Medulla oblongata (tissue), 1 donor: Measurements from ENCODE around the gene ZBTB7A.
"Not testable (repeated sequence)": the region's sequence is repeated elsewhere in the genome, so short reads cannot be mapped to it uniquely, and the experiment has no call there.

ENCODE experiments used
- DNase-seq: peaks from one replicate; pipeline ENCODE4 v3.0.0-alpha.2; 2015; ENCODE audit errors: extremely low spot score

Gene ZBTB7A

GRCh38 chr19:4016486-4016885 lies 50.2 kb downstream of the ZBTB7A start:
- peak; percentile 93 for DNase-seq

- no peak for DNase-seq
These were observed 50.8 kb downstream of the ZBTB7A start for GRCh38 chr19:4015705-4016402.

GRCh38 chr19:4014541-4015491 lies 51.9 kb downstream of the ZBTB7A start:
- no peak for DNase-seq

GRCh38 chr19:4013886-4014540 lies 52.7 kb downstream of the ZBTB7A start:
- peak; percentile 59 for DNase-seq

GRCh38 chr19:4012975-4013634 lies 53.6 kb downstream of the ZBTB7A start:
- no peak for DNase-seq

- DNase-seq = no peak
These were observed 54.4 kb downstream of the ZBTB7A start for GRCh38 chr19:4012092-4012974.

GRCh38 chr19:4011430-4011829 lies 55.3 kb downstream of the ZBTB7A start:
- not testable (repeated sequence) for DNase-seq

- DNase-seq = no peak
These were observed 55.9 kb downstream of the ZBTB7A start for GRCh38 chr19:4010808-4011110.

- DNase-seq = no peak
These were observed 56.5 kb downstream of the ZBTB7A start for GRCh38 chr19:4009990-4010807.

GRCh38 chr19:4007836-4008539 lies 58.7 kb downstream of the ZBTB7A start:
- peak; percentile 14 for DNase-seq

GRCh38 chr19:4007021-4007835 lies 59.5 kb downstream of the ZBTB7A start, which contains the start of gene PIAS4:
Gene PIAS4 (plus strand): TSS chr19:4007736. CDS start chr19:4007761, 25 bp downstream.
- peak; percentile 97 for DNase-seq

GRCh38 chr19:4005436-4005835 lies 61.3 kb downstream of the ZBTB7A start:
- DNase-seq = not testable (repeated sequence)

- not testable (repeated sequence) for DNase-seq
These were observed 65.9 kb downstream of the ZBTB7A start for GRCh38 chr19:4000798-4001197.

GRCh38 chr19:3998667-3999412 lies 67.9 kb downstream of the ZBTB7A start:
- DNase-seq = not testable (repeated sequence)

GRCh38 chr19:3995607-3996006 lies 71.1 kb downstream of the ZBTB7A start:
- DNase-seq = no peak
